ENCODE data around the gene VPS18. TPM values are rescaled to one million over a fixed set of nuclear protein-coding genes. Genes with fewer than 3 reads are reported as not detected.

The VPS18 gene
- total and polyA plus RNA-seq, 3 experiments from 2014 or later = 17.2 to 23.0 (median 17.8) TPM

DNA sequence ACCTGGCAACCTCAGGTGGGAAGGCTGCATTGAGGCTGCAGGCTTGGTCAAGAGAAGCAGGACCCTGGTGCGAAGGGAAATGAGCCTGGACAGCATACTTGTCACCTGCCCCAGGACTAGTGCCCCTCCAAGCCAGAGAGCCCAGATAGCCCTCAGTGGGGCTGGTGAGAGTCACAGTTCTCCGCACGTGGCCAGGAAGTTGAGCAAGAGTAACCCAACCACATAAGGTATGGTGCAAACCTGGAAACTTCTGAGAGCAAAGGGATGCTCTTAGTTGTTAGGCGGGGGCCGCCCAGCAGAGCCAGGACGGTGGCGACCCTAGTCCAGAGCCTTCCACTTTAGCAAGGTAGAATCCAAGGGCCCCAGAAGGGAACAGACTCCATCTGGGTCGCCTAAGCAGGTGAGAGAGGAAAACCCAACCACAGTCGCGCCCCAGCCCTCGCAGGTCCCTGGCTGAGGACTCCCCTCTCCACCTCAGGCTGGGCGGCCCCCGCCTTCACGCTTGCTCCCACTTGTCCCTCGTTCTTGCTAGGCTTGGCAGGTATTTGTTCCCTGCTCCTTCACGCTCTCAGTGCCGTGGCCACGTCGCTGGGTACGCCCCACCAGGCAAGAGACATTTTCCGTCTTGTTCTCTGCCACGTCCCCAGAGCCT, 1.1 kb upstream of the VPS18 start:
- Mint-ChIP-seq H3K4me1 (peaks cover 39 to 52% (median 43%) of the 10 kb centered on the region in 3 donors), H3K9me3 (no peaks in the 10 kb centered on the region), H3K27ac (peak overlapping the region; percentile 28 to 99 (median 98)), H3K27me3 (peaks cover 0 to 2% of the 10 kb centered on the region in 2 donors), H3K4me3 (peak overlapping the region; percentile 58 to 99 (median 99)), H3K36me3 (peaks cover 0 to 29% (median 6%) of the 10 kb centered on the region in 3 donors)
- Histone ChIP-seq H3K27ac (ENCODE audit: low read depth, low read length) (no peak overlapping the region), H3K27me3 (ENCODE audit: insufficient read depth, low read length, poor library complexity, severe bottlenecking) (no peaks in the 10 kb centered on the region), H3K4me3 (ENCODE audit: low read length) (no peak overlapping the region), H3K4me1 (ENCODE audit: insufficient read depth, low read length) (peaks cover 19% of the 10 kb centered on the region), H3K9me3 (ENCODE audit: low read length) (no peaks in the 10 kb centered on the region), H3K36me3 (ENCODE audit: insufficient read depth, low read length) (no peaks in the 10 kb centered on the region)
- ChIA-PET CTCF (interaction anchor here (0.8 to 5.2 kb wide), 13 partner anchors 12 to 220 kb away, joined by 3 to 178 read pairs (median 7); partner anchors contain the start of genes RAD51, RHOV and SPINT1), POLR2A (interaction anchor here (1.9 kb wide), 1 partner anchor 35 kb away, joined by 20 read pairs; no protein-coding TSS in a partner anchor)
- DNase-seq = peak in 2 of 5 donors; percentile 38 to 53

DNA sequence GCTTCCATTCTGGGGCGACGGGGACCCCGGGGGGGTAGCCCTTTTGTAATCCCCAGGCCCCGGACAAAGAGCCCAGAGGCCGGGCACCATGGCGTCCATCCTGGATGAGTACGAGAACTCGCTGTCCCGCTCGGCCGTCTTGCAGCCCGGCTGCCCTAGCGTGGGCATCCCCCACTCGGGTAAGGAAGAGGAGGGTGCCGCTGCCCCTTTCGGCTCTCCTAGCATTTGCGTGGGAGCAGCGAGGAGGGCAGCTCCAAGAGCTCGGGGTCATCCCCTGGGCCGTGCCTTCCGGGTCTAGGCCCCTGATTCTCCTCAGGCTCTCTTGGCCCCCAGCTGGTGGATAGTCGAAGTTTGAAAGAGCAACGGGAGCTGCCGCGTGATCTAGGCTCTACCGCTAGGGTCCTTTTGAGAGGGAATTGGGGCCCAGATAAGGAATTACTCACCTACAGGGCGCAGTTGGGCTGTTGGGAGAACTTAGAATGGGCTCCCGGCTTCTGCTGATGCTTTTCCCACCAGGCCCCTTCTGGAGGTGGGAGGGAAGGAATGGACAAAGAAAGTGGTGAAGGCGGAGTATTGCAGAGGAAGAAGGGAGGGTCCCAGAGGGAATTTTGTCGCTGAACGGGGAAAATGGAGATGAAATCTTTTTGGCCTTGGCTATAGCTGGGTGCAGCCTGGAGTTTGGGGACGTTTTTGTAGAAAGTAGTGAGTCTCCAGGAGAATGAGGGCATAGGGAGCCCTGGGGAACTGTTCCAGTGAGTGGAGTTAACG, 615 bp downstream of the VPS18 start:
- H3K27me3 Mint-ChIP-seq = peaks cover 0 to 2% of the 10 kb centered on the region in 2 donors
- Histone ChIP-seq H3K36me3 (ENCODE audit: insufficient read depth, low read length) (no peaks in the 10 kb centered on the region), H3K27ac (ENCODE audit: low read depth, low read length) (peak overlapping the region; percentile 90), H3K27me3 (ENCODE audit: insufficient read depth, low read length, poor library complexity, severe bottlenecking) (no peaks in the 10 kb centered on the region), H3K9me3 (ENCODE audit: low read length) (no peaks in the 10 kb centered on the region), H3K4me1 (ENCODE audit: insufficient read depth, low read length) (peaks cover 19% of the 10 kb centered on the region), H3K4me3 (ENCODE audit: low read length) (peak overlapping the region; percentile 96)
- peaks cover 0 to 45% (median 6%) of the 10 kb centered on the region in 3 donors for H3K36me3 Mint-ChIP-seq
- ChIA-PET POLR2A (interaction anchor here (0.7 to 2.5 kb wide), 9 partner anchors 10 to 438 kb away, joined by 3 to 20 read pairs (median 6); partner anchors contain the start of genes CHP1, EXD1, INO80 and NUSAP1), CTCF (interaction anchor here (0.9 to 5.2 kb wide), 20 partner anchors 9 to 442 kb away, joined by 3 to 178 read pairs (median 5); partner anchors contain the start of genes CCDC32, CHP1, EXD1 and INO80)
- peak; percentile 39 to 73 (median 53) for DNase-seq
- H3K27ac Mint-ChIP-seq = peak overlapping the region; percentile 75 to 99 (median 98)
- H3K9me3 Mint-ChIP-seq = no peaks in the 10 kb centered on the region
- H3K4me3 Mint-ChIP-seq = peak overlapping the region; percentile 92 to 100 (median 99)
- H3K4me1 Mint-ChIP-seq = peaks cover 43 to 52% (median 43%) of the 10 kb centered on the region in 3 donors

DNA sequence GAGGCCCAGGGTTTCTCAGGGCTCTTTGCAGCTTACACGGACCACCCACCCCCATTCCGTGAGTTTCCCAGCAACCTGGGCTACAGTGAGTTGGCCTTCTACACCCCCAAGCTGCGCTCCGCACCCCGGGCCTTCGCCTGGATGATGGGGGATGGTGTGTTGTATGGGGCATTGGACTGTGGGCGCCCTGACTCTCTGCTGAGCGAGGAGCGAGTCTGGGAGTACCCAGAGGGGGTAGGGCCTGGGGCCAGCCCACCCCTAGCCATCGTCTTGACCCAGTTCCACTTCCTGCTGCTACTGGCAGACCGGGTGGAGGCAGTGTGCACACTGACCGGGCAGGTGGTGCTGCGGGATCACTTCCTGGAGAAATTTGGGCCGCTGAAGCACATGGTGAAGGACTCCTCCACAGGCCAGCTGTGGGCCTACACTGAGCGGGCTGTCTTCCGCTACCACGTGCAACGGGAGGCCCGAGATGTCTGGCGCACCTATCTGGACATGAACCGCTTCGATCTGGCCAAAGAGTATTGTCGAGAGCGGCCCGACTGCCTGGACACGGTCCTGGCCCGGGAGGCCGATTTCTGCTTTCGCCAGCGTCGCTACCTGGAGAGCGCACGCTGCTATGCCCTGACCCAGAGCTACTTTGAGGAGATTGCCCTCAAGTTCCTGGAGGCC, 5.4 kb downstream of the VPS18 start:
- CTCF ChIA-PET = interaction anchor here (1.3 to 1.4 kb wide), 2 partner anchors 10 to 42 kb away, joined by 5 to 7 read pairs; no protein-coding TSS in a partner anchor
- Histone ChIP-seq H3K36me3 (ENCODE audit: insufficient read depth, low read length) (peaks cover 25% of the 10 kb centered on the region), H3K4me1 (ENCODE audit: insufficient read depth, low read length) (peaks cover 15% of the 10 kb centered on the region), H3K27ac (ENCODE audit: low read depth, low read length) (no peak overlapping the region), H3K4me3 (ENCODE audit: low read length) (no peak overlapping the region), H3K27me3 (ENCODE audit: insufficient read depth, low read length, poor library complexity, severe bottlenecking) (no peaks in the 10 kb centered on the region), H3K9me3 (ENCODE audit: low read length) (no peaks in the 10 kb centered on the region)
- peaks cover 0 to 84% (median 6%) of the 10 kb centered on the region in 3 donors for H3K36me3 Mint-ChIP-seq
- H3K27ac Mint-ChIP-seq = peak overlapping the region in 2 of 8 donors; percentile 19 to 84
- no peaks in the 10 kb centered on the region for H3K9me3 Mint-ChIP-seq
- DNase-seq = no peak
- H3K4me3 Mint-ChIP-seq = no peak overlapping the region
- H3K4me1 Mint-ChIP-seq = peaks cover 33 to 49% (median 39%) of the 10 kb centered on the region in 3 donors
- POLR2A ChIA-PET = no interaction called here
- no peaks in the 10 kb centered on the region for H3K27me3 Mint-ChIP-seq

DNA sequence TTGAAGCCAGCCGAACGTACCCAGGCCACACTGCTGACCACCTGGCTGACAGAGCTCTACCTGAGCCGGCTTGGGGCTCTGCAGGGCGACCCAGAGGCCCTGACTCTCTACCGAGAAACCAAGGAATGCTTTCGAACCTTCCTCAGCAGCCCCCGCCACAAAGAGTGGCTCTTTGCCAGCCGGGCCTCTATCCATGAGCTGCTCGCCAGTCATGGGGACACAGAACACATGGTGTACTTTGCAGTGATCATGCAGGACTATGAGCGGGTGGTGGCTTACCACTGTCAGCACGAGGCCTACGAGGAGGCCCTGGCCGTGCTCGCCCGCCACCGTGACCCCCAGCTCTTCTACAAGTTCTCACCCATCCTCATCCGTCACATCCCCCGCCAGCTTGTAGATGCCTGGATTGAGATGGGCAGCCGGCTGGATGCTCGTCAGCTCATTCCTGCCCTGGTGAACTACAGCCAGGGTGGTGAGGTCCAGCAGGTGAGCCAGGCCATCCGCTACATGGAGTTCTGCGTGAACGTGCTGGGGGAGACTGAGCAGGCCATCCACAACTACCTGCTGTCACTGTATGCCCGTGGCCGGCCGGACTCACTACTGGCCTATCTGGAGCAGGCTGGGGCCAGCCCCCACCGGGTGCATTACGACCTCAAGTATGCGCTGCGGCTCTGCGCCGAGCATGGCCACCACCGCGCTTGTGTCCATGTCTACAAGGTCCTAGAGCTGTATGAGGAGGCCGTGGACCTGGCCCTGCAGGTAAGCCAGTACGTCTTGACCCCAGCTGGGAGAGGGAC, 6.2 kb downstream of the VPS18 start:
- peaks cover 10% of the 10 kb centered on the region for H3K4me1 ChIP-seq (ENCODE audit: insufficient read depth, low read length)
- H3K27ac ChIP-seq (ENCODE audit: low read depth, low read length) = no peak overlapping the region
- Mint-ChIP-seq H3K27me3 (no peaks in the 10 kb centered on the region), H3K4me1 (peaks cover 26 to 44% (median 32%) of the 10 kb centered on the region in 3 donors), H3K9me3 (no peaks in the 10 kb centered on the region), H3K27ac (peak overlapping the region in 2 of 8 donors; percentile 42 to 47), H3K36me3 (peaks cover 0 to 81% (median 6%) of the 10 kb centered on the region in 3 donors), H3K4me3 (no peak overlapping the region)
- ChIA-PET CTCF (interaction anchor here (1.3 to 6.2 kb wide), 5 partner anchors 10 to 285 kb away, joined by 3 to 73 read pairs (median 5); partner anchors contain the start of gene INO80), POLR2A (interaction anchor here (0.5 to 0.6 kb wide), 2 partner anchors 176 to 748 kb away, joined by 3 to 6 read pairs; no protein-coding TSS in a partner anchor)
- peaks cover 25% of the 10 kb centered on the region for H3K36me3 ChIP-seq (ENCODE audit: insufficient read depth, low read length)
- H3K9me3 ChIP-seq (ENCODE audit: low read length) = no peaks in the 10 kb centered on the region
- H3K4me3 ChIP-seq (ENCODE audit: low read length) = no peak overlapping the region
- H3K27me3 ChIP-seq (ENCODE audit: insufficient read depth, low read length, poor library complexity, severe bottlenecking) = no peaks in the 10 kb centered on the region
- no peak for DNase-seq

DNA sequence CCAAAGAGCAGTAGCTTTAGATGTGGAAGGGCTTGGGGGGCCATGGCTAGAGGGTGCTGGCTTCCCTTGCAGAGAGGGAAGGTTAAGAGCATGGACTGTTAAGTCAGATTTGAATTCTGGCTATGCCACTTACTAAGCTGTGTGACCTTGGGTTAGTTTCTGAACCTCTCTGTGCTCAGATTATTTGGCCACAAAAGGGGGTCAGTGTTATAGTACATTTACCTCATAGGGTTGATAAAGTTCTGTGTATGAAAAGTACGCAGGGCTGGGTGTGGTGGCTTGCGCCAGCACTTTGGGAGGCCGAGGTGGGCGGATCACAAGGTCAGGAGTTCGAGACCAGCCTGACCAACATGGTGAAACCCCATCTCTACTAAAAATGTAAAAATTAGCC, 6.8 kb downstream of the VPS18 start:
- H3K27ac Mint-ChIP-seq = peak overlapping the region in 2 of 8 donors; percentile 33 to 42
- DNase-seq = no peak
- ChIA-PET POLR2A (interaction anchor here (0.5 to 0.6 kb wide), 2 partner anchors 176 to 749 kb away, joined by 3 to 6 read pairs; no protein-coding TSS in a partner anchor), CTCF (interaction anchor here (0.9 to 6.2 kb wide), 5 partner anchors 41 to 284 kb away, joined by 3 to 73 read pairs (median 3); partner anchors contain the start of gene INO80)
- peaks cover 0 to 77% (median 4%) of the 10 kb centered on the region in 3 donors for H3K36me3 Mint-ChIP-seq
- Histone ChIP-seq H3K27ac (ENCODE audit: low read depth, low read length) (no peak overlapping the region), H3K9me3 (ENCODE audit: low read length) (no peaks in the 10 kb centered on the region), H3K27me3 (ENCODE audit: insufficient read depth, low read length, poor library complexity, severe bottlenecking) (no peaks in the 10 kb centered on the region), H3K36me3 (ENCODE audit: insufficient read depth, low read length) (peaks cover 25% of the 10 kb centered on the region), H3K4me3 (ENCODE audit: low read length) (no peak overlapping the region), H3K4me1 (ENCODE audit: insufficient read depth, low read length) (peaks cover 10% of the 10 kb centered on the region)
- H3K4me1 Mint-ChIP-seq = peaks cover 22 to 44% (median 27%) of the 10 kb centered on the region in 3 donors
- H3K27me3 Mint-ChIP-seq = no peaks in the 10 kb centered on the region
- no peak overlapping the region for H3K4me3 Mint-ChIP-seq
- H3K9me3 Mint-ChIP-seq = no peaks in the 10 kb centered on the region

DNA sequence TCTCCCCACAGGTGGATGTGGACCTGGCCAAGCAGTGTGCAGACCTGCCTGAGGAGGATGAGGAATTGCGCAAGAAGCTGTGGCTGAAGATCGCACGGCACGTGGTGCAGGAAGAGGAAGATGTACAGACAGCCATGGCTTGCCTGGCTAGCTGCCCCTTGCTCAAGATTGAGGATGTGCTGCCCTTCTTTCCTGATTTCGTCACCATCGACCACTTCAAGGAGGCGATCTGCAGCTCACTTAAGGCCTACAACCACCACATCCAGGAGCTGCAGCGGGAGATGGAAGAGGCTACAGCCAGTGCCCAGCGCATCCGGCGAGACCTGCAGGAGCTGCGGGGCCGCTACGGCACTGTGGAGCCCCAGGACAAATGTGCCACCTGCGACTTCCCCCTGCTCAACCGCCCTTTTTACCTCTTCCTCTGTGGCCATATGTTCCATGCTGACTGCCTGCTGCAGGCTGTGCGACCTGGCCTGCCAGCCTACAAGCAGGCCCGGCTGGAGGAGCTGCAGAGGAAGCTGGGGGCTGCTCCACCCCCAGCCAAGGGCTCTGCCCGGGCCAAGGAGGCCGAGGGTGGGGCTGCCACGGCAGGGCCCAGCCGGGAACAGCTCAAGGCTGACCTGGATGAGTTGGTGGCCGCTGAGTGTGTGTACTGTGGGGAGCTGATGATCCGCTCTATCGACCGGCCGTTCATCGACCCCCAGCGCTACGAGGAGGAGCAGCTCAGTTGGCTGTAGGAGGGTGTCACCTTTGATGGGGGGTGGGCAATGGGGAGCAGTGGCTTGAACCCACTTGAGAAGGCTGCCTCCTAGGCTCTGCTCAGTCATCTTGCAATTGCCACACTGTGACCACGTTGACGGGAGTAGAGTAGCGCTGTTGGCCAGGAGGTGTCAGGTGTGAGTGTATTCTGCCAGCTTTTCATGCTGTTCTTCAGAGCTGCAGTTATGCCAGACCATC, 8.6 kb downstream of the VPS18 start:
- Histone ChIP-seq H3K27ac (ENCODE audit: low read depth, low read length) (no peak overlapping the region), H3K4me3 (ENCODE audit: low read length) (no peak overlapping the region), H3K27me3 (ENCODE audit: insufficient read depth, low read length, poor library complexity, severe bottlenecking) (no peaks in the 10 kb centered on the region), H3K36me3 (ENCODE audit: insufficient read depth, low read length) (peaks cover 25% of the 10 kb centered on the region), H3K4me1 (ENCODE audit: insufficient read depth, low read length) (peaks cover 26% of the 10 kb centered on the region), H3K9me3 (ENCODE audit: low read length) (no peaks in the 10 kb centered on the region)
- H3K27me3 Mint-ChIP-seq = no peaks in the 10 kb centered on the region
- H3K4me1 Mint-ChIP-seq = peaks cover 8 to 50% (median 29%) of the 10 kb centered on the region in 3 donors
- ChIA-PET POLR2A (no interaction called here), CTCF (interaction anchor here (0.7 to 6.9 kb wide), 16 partner anchors 7 to 328 kb away, joined by 3 to 76 read pairs (median 7); partner anchors contain the start of genes CHP1, DLL4, EXD1 and VPS18)
- no peaks in the 10 kb centered on the region for H3K9me3 Mint-ChIP-seq
- H3K36me3 Mint-ChIP-seq = peaks cover 0 to 62% (median 0%) of the 10 kb centered on the region in 3 donors
- DNase-seq = no peak
- H3K27ac Mint-ChIP-seq = peak overlapping the region in 6 of 8 donors; percentile 67 to 93 (median 82)
- peak overlapping the region in 1 of 7 donors; percentile 32 for H3K4me3 Mint-ChIP-seq

Measured in CD8-positive, alpha-beta memory T cell (primary cell).